Measurements from ENCODE around the gene FSTL5. TPM values are rescaled to one million over a fixed set of nuclear protein-coding genes. Genes with fewer than 3 reads are reported as not detected.

Gene FSTL5
- total RNA-seq, 2 experiments from 2014 or later, result not detected

DNA sequence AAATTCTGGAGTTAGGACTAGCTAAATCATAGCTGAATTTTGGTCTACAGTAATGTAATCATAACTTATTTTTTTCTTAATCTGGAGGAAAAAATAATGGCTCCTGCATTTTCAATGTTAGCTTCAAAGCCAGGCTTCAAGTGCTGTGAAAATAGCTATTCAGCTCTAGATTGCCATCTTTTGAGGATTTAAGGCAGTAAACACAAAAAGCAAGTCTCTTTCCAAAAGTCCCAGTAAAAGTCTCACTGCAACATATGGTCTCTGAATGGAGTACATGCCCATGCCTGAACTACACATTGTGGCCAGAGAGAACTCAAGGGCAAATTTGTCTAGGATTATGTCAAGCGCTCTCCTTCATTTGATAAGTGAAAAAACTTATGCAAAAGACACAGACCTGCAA is 720.9 kb downstream of the FSTL5 start:
- no peak for DNase-seq
- Mint-ChIP-seq H3K27ac (no peak overlapping the region), H3K27me3 (no peaks in the 10 kb centered on the region), H3K36me3 (ENCODE audit: low read depth) (no peaks in the 10 kb centered on the region), H3K4me3 (no peak overlapping the region), H3K4me1 (no peaks in the 10 kb centered on the region), H3K9me3 (peaks cover 3% of the 10 kb centered on the region)
- ChIA-PET CTCF (no interaction called here), POLR2A (no interaction called here)

DNA sequence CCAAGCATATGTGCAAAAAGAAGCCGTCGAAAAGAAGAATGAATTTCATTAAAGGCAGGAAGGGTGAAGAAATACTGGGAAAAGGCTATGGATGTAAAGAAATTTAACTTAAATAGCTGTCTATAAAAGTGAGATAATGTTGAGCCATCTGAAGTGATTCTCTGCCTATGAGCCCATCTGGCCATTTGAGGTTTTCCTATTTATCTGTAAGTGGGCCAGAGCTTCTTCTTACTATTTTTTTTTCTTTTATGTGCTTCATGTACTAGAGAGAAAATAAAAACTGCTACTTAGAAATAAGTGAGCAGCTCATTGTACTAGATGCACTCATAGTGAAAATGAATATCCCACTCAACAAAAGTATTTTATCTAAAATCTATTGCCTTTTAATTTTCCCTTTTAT is 725.7 kb downstream of the FSTL5 start:
- ChIA-PET CTCF (no interaction called here), POLR2A (no interaction called here)
- H3K27me3 Mint-ChIP-seq, result no peaks in the 10 kb centered on the region

DNA sequence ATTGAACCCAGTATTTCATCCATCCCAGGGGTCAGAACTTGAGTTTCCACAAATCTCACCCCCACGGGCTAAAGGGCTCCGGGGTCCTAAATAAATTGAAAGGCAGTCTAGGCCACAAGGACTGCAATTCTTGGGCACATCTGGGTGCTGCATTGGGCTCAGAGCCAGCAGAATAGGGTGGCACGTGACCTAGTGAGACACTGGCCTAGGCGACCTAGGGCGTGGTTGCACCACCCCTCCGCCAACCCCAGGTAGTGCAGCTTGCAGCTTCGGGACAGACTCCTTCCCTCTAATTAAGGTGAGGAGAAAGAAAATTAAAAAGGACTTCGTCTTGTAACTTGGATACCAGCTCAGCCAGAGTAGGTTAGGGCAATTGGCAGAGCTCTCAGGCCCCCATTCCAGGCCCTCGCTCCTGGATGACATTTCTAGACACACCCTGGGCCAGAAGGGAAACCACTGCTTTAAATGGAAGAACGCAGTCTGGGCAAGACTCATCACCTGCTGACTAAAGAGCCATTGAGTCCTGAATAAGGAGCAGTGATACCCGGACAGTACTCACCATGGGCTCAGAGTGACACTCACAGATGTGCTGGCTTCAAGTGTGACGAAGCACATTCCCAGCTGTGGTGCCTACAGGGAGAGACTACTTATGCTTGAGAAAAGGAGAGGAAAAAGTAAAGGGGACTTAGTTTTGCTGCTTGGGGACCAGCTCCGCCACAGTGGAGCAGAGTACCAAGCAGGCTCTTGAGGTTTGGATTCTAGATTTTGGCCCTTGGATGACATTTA is 735.4 kb downstream of the FSTL5 start:
- H3K36me3 Mint-ChIP-seq (ENCODE audit: low read depth), result no peaks in the 10 kb centered on the region
- no peak for DNase-seq
- no peak overlapping the region for H3K4me3 Mint-ChIP-seq
- ChIA-PET POLR2A (no interaction called here), CTCF (no interaction called here)
- H3K4me1 Mint-ChIP-seq, result no peaks in the 10 kb centered on the region
- no peaks in the 10 kb centered on the region for H3K27me3 Mint-ChIP-seq
- peaks cover 4% of the 10 kb centered on the region for H3K9me3 Mint-ChIP-seq
- H3K27ac Mint-ChIP-seq, result no peak overlapping the region

More for the DNA sequence above, 725.7 kb downstream of the FSTL5 start:
- Mint-ChIP-seq H3K9me3 (peaks cover 5% of the 10 kb centered on the region), H3K27ac (no peak overlapping the region), H3K4me1 (no peaks in the 10 kb centered on the region), H3K36me3 (ENCODE audit: low read depth) (no peaks in the 10 kb centered on the region), H3K4me3 (no peak overlapping the region)
- DNase-seq, result no peak

DNA sequence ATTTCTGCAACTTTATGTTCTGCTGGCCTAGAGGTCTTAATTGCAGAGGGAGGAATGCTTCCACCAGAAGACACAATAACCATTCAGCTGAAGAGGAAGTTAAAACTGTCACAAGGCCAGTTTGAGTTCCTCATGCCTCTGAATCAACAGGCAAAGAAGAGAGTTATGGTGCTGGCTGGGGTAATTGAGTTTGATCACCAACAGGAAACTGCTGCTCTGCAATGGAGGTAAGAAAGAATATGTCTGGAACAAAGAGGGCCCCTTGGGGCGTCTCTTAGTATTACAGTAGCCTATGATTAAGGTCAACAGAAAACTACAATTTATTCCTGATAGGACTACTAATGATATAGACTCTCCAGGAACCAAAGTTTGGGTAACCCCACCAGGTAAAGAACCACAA is 744.0 kb downstream of the FSTL5 start:
- no peak overlapping the region for H3K4me3 Mint-ChIP-seq
- POLR2A ChIA-PET, result no interaction called here
- H3K9me3 Mint-ChIP-seq, result no peaks in the 10 kb centered on the region

DNA sequence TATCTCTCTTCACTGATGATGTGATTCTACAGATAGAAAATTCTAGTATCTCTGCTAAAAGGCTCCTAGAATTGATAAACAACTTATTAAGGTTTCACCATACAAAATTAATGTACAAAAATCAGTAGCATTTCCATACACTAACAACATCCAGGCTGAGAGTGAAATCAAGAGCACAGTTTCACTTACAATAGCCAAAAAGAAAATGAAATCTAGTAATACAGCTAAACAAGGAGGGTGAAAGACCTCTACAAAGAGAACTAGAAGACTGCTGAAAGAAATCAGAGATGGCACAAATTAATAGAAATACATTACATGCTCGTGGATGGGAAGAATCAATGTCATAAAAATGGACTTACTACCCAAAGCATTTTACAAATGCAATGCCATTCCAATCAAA is 751.9 kb downstream of the FSTL5 start:
- no peak overlapping the region for H3K27ac Mint-ChIP-seq
- H3K27me3 Mint-ChIP-seq, result no peaks in the 10 kb centered on the region
- no peaks in the 10 kb centered on the region for H3K4me1 Mint-ChIP-seq
- no peaks in the 10 kb centered on the region for H3K36me3 Mint-ChIP-seq (ENCODE audit: low read depth)
- no peak for DNase-seq
- ChIA-PET CTCF (no interaction called here), POLR2A (no interaction called here)
- no peak overlapping the region for H3K4me3 Mint-ChIP-seq
- H3K9me3 Mint-ChIP-seq, result no peaks in the 10 kb centered on the region

More for the DNA sequence above, 744.0 kb downstream of the FSTL5 start:
- Mint-ChIP-seq H3K4me1 (no peaks in the 10 kb centered on the region), H3K36me3 (ENCODE audit: low read depth) (no peaks in the 10 kb centered on the region), H3K27me3 (no peaks in the 10 kb centered on the region), H3K27ac (no peak overlapping the region)
- DNase-seq, result no peak
- CTCF ChIA-PET, result no interaction called here

DNA sequence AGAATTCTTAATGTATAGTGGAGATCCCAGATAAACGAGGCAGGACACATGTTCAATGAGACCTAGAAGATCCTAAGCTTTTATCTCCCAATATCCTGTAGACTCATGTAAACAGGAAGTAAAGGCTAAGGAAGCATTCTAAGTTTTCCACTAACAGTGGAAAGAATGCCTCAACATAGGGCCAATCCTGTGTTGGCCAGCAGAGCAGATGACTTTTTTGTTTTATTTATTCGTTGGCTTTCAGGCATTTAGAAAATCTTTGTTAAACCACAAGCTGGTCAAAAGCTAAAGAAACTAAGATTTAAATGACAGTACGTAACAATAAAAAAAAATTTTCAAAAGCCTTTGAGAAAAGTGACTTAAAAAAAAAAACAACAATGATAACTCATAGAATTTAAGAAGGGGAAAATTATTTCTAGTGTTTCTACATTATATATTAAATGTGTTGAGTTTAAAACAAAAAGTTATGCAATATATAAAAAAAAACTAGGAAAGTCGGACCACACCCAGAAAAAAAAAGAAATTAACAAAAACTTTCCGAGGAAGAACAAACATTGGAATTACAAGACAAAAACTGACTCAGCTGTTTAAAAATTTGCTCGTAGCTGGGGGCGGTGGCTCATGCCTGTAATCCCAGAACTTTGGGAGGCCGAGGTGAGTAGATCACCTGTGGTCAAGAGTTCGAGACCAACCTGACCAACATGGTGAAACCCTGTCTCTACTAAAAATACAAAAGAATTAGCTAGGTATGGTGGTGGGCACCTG is 759.3 kb downstream of the FSTL5 start:
- no peaks in the 10 kb centered on the region for H3K9me3 Mint-ChIP-seq
- ChIA-PET CTCF (interaction anchor here (0.6 kb wide), 1 partner anchor 9 kb away, joined by 3 read pairs; no protein-coding TSS in a partner anchor), POLR2A (no interaction called here)
- no peaks in the 10 kb centered on the region for H3K36me3 Mint-ChIP-seq (ENCODE audit: low read depth)
- no peaks in the 10 kb centered on the region for H3K4me1 Mint-ChIP-seq
- DNase-seq, result no peak
- H3K4me3 Mint-ChIP-seq, result no peak overlapping the region
- H3K27me3 Mint-ChIP-seq, result no peaks in the 10 kb centered on the region
- H3K27ac Mint-ChIP-seq, result no peak overlapping the region

DNA sequence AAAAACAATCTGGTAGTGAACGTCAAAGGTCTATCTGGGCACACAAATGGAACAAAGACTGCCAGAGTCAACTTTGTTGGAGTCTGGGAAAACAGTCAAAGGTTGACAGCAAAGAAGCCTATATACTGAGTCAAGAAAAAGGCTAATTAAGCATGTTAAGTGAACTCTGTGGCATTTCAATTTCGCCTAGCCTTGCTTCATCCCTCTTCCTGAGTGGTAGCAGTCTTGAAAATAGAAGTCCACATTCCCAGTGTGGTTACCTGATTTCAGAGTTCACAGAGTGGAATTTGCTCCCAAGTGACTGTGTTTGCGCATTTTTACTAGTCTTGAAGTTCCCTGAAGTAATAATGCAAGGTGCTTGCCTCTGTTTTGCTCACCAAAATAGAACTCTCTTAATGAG is 760.0 kb downstream of the FSTL5 start:
- H3K9me3 Mint-ChIP-seq, result no peaks in the 10 kb centered on the region
- no peak for DNase-seq
- ChIA-PET CTCF (no interaction called here), POLR2A (no interaction called here)
- H3K36me3 Mint-ChIP-seq (ENCODE audit: low read depth), result no peaks in the 10 kb centered on the region
- no peaks in the 10 kb centered on the region for H3K4me1 Mint-ChIP-seq
- H3K27me3 Mint-ChIP-seq, result no peaks in the 10 kb centered on the region
- H3K27ac Mint-ChIP-seq, result no peak overlapping the region
- H3K4me3 Mint-ChIP-seq, result no peak overlapping the region

DNA sequence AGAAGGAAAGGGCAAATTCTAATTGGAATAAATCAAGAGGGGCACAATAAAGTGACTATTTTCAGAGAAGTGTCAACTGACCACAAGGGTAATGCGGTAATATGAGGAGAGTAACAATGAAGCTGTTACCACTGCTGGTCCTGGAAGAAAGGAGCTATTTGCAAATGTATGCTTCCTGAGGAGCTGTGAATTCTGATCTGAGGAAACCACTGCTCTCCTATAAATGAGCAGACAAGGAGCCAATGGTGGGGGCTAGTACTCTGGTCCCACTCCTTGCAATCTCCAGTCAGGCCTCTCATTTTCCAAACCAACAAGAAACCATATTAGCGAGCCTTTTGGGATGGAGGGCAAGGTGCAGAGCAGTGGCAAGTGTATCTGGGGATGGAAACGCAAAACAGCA is 770.2 kb downstream of the FSTL5 start:
- POLR2A ChIA-PET, result no interaction called here
- H3K36me3 Mint-ChIP-seq (ENCODE audit: low read depth), result no peaks in the 10 kb centered on the region
- no peaks in the 10 kb centered on the region for H3K4me1 Mint-ChIP-seq
- no peaks in the 10 kb centered on the region for H3K27me3 Mint-ChIP-seq
- H3K4me3 Mint-ChIP-seq, result no peak overlapping the region
- no peaks in the 10 kb centered on the region for H3K9me3 Mint-ChIP-seq
- CTCF ChIA-PET, result no interaction called here
- no peak for DNase-seq
- H3K27ac Mint-ChIP-seq, result no peak overlapping the region

DNA sequence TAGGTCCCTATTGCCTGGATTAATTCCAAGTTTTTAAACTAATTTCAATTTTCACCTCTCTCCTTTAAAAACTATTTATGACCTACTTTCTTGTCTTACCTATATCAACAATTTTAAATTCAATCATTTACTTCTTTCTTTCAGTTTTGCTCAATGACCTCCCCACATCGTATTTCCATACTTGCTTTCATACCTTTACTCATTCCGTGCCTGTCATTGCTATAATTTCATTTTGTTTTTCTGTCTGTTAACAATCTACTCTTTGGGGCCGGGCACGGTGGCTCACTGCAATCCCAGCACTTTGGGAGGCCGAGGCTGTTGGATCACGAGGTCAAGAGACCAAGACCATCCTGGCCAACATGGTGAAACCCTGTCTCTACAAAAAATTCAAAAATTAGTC is 781.1 kb downstream of the FSTL5 start:
- H3K9me3 Mint-ChIP-seq, result no peaks in the 10 kb centered on the region
- H3K4me1 Mint-ChIP-seq, result no peaks in the 10 kb centered on the region
- H3K27ac Mint-ChIP-seq, result no peak overlapping the region
- no peaks in the 10 kb centered on the region for H3K27me3 Mint-ChIP-seq
- POLR2A ChIA-PET, result no interaction called here
- no peaks in the 10 kb centered on the region for H3K36me3 Mint-ChIP-seq (ENCODE audit: low read depth)
- DNase-seq, result no peak
- CTCF ChIA-PET, result no interaction called here
- H3K4me3 Mint-ChIP-seq, result no peak overlapping the region

DNA sequence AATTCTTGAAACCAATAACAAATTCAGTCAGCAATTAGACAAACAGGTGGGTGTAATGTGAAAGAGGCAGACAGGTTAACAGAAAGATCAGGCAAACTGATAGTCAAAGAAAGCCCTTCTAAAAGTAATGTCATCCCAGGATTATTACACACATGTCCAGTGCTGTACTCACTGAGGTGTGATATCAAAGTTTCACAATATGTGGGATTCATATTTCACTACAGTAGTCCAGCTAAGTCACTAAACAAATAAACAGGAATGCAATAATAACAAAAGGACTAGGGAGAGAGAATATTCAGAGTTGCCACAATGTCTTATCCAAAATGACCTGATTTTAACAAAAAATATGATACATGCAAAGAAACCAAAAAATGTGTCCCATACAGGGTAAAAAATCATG is 787.5 kb downstream of the FSTL5 start:
- Mint-ChIP-seq H3K4me1 (no peaks in the 10 kb centered on the region), H3K36me3 (ENCODE audit: low read depth) (no peaks in the 10 kb centered on the region), H3K9me3 (peaks cover 10% of the 10 kb centered on the region), H3K4me3 (no peak overlapping the region), H3K27ac (no peak overlapping the region), H3K27me3 (no peaks in the 10 kb centered on the region)
- ChIA-PET CTCF (no interaction called here), POLR2A (no interaction called here)
- DNase-seq, result no peak

DNA sequence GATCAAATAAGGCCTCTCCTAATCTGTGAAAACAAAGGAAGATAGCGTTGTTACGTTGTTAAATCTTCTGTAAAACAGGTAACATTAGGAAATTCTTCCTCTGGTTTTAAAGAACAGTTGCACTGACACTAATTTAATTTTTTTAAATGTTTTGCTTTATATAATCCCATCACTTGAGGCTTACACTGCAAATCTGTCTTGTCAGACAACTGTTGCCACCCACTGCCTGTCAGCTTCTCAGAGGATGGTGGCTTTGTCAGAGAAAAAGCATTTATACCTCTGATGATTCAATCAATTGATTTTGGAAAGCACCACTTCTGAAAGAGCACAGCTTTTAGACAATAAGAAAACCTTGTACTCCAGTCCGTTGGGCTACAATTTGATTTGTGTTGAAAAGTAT is 799.1 kb downstream of the FSTL5 start:
- CTCF ChIA-PET, result no interaction called here
- Mint-ChIP-seq H3K4me3 (no peak overlapping the region), H3K27ac (no peak overlapping the region), H3K36me3 (ENCODE audit: low read depth) (no peaks in the 10 kb centered on the region), H3K9me3 (peaks cover 2% of the 10 kb centered on the region), H3K27me3 (no peaks in the 10 kb centered on the region), H3K4me1 (no peaks in the 10 kb centered on the region)
- DNase-seq, result no peak
- POLR2A ChIA-PET, result no interaction called here

DNA sequence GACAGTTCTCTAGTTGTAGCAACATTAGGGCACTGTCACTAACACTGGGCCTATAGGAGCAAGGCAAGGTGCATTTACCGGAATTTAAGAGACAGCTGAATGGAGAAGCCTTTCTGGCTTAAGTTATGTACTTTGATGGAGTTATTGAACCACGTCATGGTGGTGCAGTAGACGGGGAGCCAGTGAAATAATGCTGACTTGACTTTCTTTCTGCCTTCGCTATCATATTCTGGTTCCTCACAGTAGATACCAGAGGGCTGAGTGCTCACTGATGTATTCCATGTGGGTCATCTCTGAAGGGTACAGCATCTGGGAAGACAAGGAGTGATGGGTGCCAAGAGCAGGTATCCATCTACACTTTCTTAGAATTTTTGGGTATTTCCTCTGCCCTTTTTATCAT is 802.8 kb downstream of the FSTL5 start:
- no peaks in the 10 kb centered on the region for H3K36me3 Mint-ChIP-seq (ENCODE audit: low read depth)
- DNase-seq, result no peak
- no peaks in the 10 kb centered on the region for H3K27me3 Mint-ChIP-seq
- ChIA-PET CTCF (no interaction called here), POLR2A (no interaction called here)
- no peaks in the 10 kb centered on the region for H3K4me1 Mint-ChIP-seq
- no peaks in the 10 kb centered on the region for H3K9me3 Mint-ChIP-seq
- H3K27ac Mint-ChIP-seq, result no peak overlapping the region
- H3K4me3 Mint-ChIP-seq, result no peak overlapping the region

DNA sequence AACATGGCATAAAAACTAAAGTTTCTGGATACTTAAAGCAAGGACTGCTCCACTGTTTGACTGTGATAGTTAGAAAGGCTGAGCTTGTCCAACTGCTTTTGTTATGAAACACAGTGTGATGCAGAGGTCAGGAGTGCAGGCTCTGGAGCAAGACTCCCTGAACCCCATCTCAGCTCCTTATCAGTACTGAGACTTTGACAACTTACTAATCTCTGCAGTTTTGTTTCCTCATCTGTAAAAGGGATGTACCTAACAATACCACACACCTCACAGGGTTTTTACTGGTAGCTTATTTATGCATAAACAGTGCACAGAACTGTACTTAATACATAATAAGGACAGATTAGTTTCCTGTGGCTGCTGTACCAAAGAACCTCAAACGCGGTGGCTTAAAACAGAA is 804.3 kb downstream of the FSTL5 start:
- CTCF ChIA-PET, result no interaction called here
- no peak overlapping the region for H3K27ac Mint-ChIP-seq
- H3K4me1 Mint-ChIP-seq, result no peaks in the 10 kb centered on the region
- DNase-seq, result no peak
- POLR2A ChIA-PET, result no interaction called here
- H3K27me3 Mint-ChIP-seq, result no peaks in the 10 kb centered on the region
- H3K9me3 Mint-ChIP-seq, result no peaks in the 10 kb centered on the region
- no peak overlapping the region for H3K4me3 Mint-ChIP-seq
- H3K36me3 Mint-ChIP-seq (ENCODE audit: low read depth), result no peaks in the 10 kb centered on the region

DNA sequence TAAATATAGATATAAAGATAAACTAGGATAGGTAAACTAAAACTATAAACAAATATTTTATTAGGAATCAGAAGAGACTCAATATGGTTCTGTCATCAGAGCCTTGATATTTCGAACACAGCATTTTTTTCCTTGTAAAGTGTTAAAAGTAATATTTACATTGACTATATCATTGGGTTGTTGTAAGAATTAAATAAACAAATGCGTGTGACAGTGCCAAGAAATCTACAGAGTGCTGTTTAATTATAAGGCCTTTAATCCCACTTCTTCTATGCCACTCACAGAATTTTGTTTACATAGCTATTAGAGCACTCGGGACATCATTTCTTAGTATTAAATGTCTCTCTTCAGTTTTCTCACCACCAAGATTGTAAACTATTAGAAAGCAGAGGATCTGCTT is 807.4 kb downstream of the FSTL5 start:
- Mint-ChIP-seq H3K27ac (no peak overlapping the region), H3K4me1 (no peaks in the 10 kb centered on the region), H3K27me3 (no peaks in the 10 kb centered on the region), H3K4me3 (no peak overlapping the region), H3K9me3 (peaks cover 2% of the 10 kb centered on the region), H3K36me3 (ENCODE audit: low read depth) (no peaks in the 10 kb centered on the region)
- ChIA-PET CTCF (no interaction called here), POLR2A (no interaction called here)
- DNase-seq, result no peak

All from activated CD4-positive, alpha-beta T cell treated with anti-CD3 and anti-CD28 coated beads, Interleukin-2, amount 10 ng/mL, durations not matched to agents 7 days and 5 days (primary cell).